Renal cortex interstitium (tissue), 15 donors: ENCODE measurements around the gene CCNT2. TPM values are rescaled to one million over a fixed set of nuclear protein-coding genes. Genes with fewer than 3 reads are reported as not detected.
"Not testable (repeated sequence)": the region's sequence is repeated elsewhere in the genome, so short reads cannot be mapped to it uniquely, and the experiment has no call there.

Source experiments
- DNase-seq, 11 donors: peaks; one replicate each; pipeline ENCODE4 v3.0.0-alpha.2; 2013; ENCODE audit warnings: low read depth in 9 of 11, low spot score in 4 of 11; ENCODE audit errors: extremely low read depth in 1 of 11
- long read RNA-seq, 16 experiments: transcript quantifications; one replicate each; lab custom pipeline, GENCODE V29; 2026
- polyA plus RNA-seq, 3 donors: library from polyadenylated mRNA; unstranded; fragments of 120-200 nt; gene quantifications; one replicate each; pipeline ENCODE4 v1.2.1, GENCODE V29; 2013; ENCODE audit not compliant: insufficient read length in 3 of 3

CCNT2 gene
- polyA plus RNA-seq = 10 to 100 TPM; 51.2 to 72.6 (median 59.2) TPM
- long read RNA-seq, donor 1, full-length matches to known transcripts = 12 of 12 reads
- long read RNA-seq, donor 1, partial matches to known transcripts = 0 of 12 reads
- long read RNA-seq, donor 1, other reads (novel, unspliced or antisense) = 0 of 12 reads
- long read RNA-seq, donor 2, full-length matches to known transcripts = 5 of 5 reads
- long read RNA-seq, donor 2, partial matches to known transcripts = 0 of 5 reads
- long read RNA-seq, donor 2, other reads (novel, unspliced or antisense) = 0 of 5 reads
- long read RNA-seq, donor 3, full-length matches to known transcripts = 20 of 25 reads
- long read RNA-seq, donor 3, partial matches to known transcripts = 0 of 25 reads
- long read RNA-seq, donor 3, other reads (novel, unspliced or antisense) = 5 of 25 reads
- long read RNA-seq, donor 4, full-length matches to known transcripts = 11 of 19 reads
- long read RNA-seq, donor 4, partial matches to known transcripts = 8 of 19 reads
- long read RNA-seq, donor 4, other reads (novel, unspliced or antisense) = 0 of 19 reads
- long read RNA-seq, donor 5 = 0 reads
- long read RNA-seq, donor 6, full-length matches to known transcripts = 8 of 19 reads
- long read RNA-seq, donor 6, partial matches to known transcripts = 11 of 19 reads
- long read RNA-seq, donor 6, other reads (novel, unspliced or antisense) = 0 of 19 reads
- long read RNA-seq, donor 7, full-length matches to known transcripts = 17 of 17 reads
- long read RNA-seq, donor 7, partial matches to known transcripts = 0 of 17 reads
- long read RNA-seq, donor 7, other reads (novel, unspliced or antisense) = 0 of 17 reads
- long read RNA-seq, donor 8, full-length matches to known transcripts = 32 of 44 reads
- long read RNA-seq, donor 8, partial matches to known transcripts = 12 of 44 reads
- long read RNA-seq, donor 8, other reads (novel, unspliced or antisense) = 0 of 44 reads
- long read RNA-seq, donor 9, full-length matches to known transcripts = 19 of 19 reads
- long read RNA-seq, donor 9, partial matches to known transcripts = 0 of 19 reads
- long read RNA-seq, donor 9, other reads (novel, unspliced or antisense) = 0 of 19 reads
- long read RNA-seq, donor 10, full-length matches to known transcripts = 16 of 16 reads
- long read RNA-seq, donor 10, partial matches to known transcripts = 0 of 16 reads
- long read RNA-seq, donor 10, other reads (novel, unspliced or antisense) = 0 of 16 reads
- long read RNA-seq, donor 11, full-length matches to known transcripts = 17 of 22 reads
- long read RNA-seq, donor 11, partial matches to known transcripts = 0 of 22 reads
- long read RNA-seq, donor 11, other reads (novel, unspliced or antisense) = 5 of 22 reads
- long read RNA-seq, donor 12, partial matches to known transcripts = 0 of 3 reads
- long read RNA-seq, donor 12, other reads (novel, unspliced or antisense) = 0 of 3 reads
- long read RNA-seq, donor 13, full-length matches to known transcripts = 17 of 61 reads
- long read RNA-seq, donor 13, partial matches to known transcripts = 44 of 61 reads
- long read RNA-seq, donor 13, other reads (novel, unspliced or antisense) = 0 of 61 reads
- long read RNA-seq, donor 14, full-length matches to known transcripts = 16 of 16 reads
- long read RNA-seq, donor 14, partial matches to known transcripts = 0 of 16 reads
- long read RNA-seq, donor 14, other reads (novel, unspliced or antisense) = 0 of 16 reads
- long read RNA-seq, donor 15, full-length matches to known transcripts = 4 of 4 reads
- long read RNA-seq, donor 15, partial matches to known transcripts = 0 of 4 reads
- long read RNA-seq, donor 15, other reads (novel, unspliced or antisense) = 0 of 4 reads
- long read RNA-seq, donor 16, full-length matches to known transcripts = 51 of 89 reads
- long read RNA-seq, donor 16, partial matches to known transcripts = 31 of 89 reads
- long read RNA-seq, donor 16, other reads (novel, unspliced or antisense) = 7 of 89 reads

GRCh38 chr2:134918526-134919340, at the start of gene CCNT2:
TSS of gene CCNT2 (plus strand) at chr2:134918822. CDS start at chr2:134918855, 33 bp downstream.
- DNase-seq = peak; percentile 87 to 99 (median 98)

- no peak for DNase-seq
Observed at GRCh38 chr2:134869946-134870736, 48.5 kb upstream of the CCNT2 start.

GRCh38 chr2:134873152-134873551, 45.5 kb upstream of the CCNT2 start:
- no peak for DNase-seq

- DNase-seq = no peak
Observed at GRCh38 chr2:134875309-134875708, 43.3 kb upstream of the CCNT2 start.

- DNase-seq = no peak
Observed at GRCh38 chr2:134882773-134883172, 35.8 kb upstream of the CCNT2 start.

GRCh38 chr2:134883552-134884293, 34.9 kb upstream of the CCNT2 start:
- no peak for DNase-seq

GRCh38 chr2:134884435-134884834, 34.2 kb upstream of the CCNT2 start:
- no peak for DNase-seq

- DNase-seq = peak in 2 of 11 donors; percentile 14 to 15
Observed at GRCh38 chr2:134892282-134893035, 26.2 kb upstream of the CCNT2 start.

- DNase-seq = no peak
Observed at GRCh38 chr2:134897932-134898331, 20.7 kb upstream of the CCNT2 start.

GRCh38 chr2:134899204-134899603, 19.4 kb upstream of the CCNT2 start:
- no peak for DNase-seq

- DNase-seq = no peak
Observed at GRCh38 chr2:134900151-134900550, 18.5 kb upstream of the CCNT2 start.

- not testable (repeated sequence) for DNase-seq
Observed at GRCh38 chr2:134903701-134904100, 14.9 kb upstream of the CCNT2 start.

GRCh38 chr2:134905168-134905567, 13.5 kb upstream of the CCNT2 start:
- no peak for DNase-seq

- DNase-seq = no peak
Observed at GRCh38 chr2:134906726-134907125, 11.9 kb upstream of the CCNT2 start.
